Right ventricle myocardium inferior (tissue), 1 donor: ENCODE measurements around the gene FSD2. TPM values are rescaled to one million over a fixed set of nuclear protein-coding genes. Genes with fewer than 3 reads are reported as not detected.
"Not testable (repeated sequence)": the region's sequence is repeated elsewhere in the genome, so short reads cannot be mapped to it uniquely, and the experiment has no call there.

ENCODE experiments used
- ATAC-seq: fragments of 200-7000 bp; cut with Tn5 transposase; one replicate; pipeline ENCODE4 v1.9.1; 2020; ENCODE audit warnings: mild to moderate bottlenecking, moderate library complexity
- DNase-seq: peaks from one replicate; pipeline ENCODE4 v3.0.0; 2021; ENCODE audit errors: missing footprints
- intact Hi-C: fragments of 100-400 bp; cut with DNase I; formaldehyde crosslinking; loops from one replicate; pipeline ENCODE4 v1.11.0; 2022
- total RNA-seq: library from RNA; stranded (reverse); fragmentation: NEBNext Ultra II Directional; extraction: Animal tissue kit (Norgen Biotek cat#: 25700); gene quantifications from one replicate; pipeline ENCODE4 v1.2.1, GENCODE V29; 2021
- donor health status: DM: no; HTN: yes; CAD: no; lungs with severe emphysema.

FSD2 gene
- total RNA-seq, 1 donor from 2014 or later = 144 TPM

- ATAC-seq (no peak), DNase-seq (no peak)
- intact Hi-C loops = no loop called here
Measured at GRCh38 chr15:82709081-82709420, 96.8 kb downstream of the FSD2 start.

- DNase-seq, intact Hi-C loops, ATAC-seq: not testable (repeated sequence)
Measured at GRCh38 chr15:82705856-82706255, 100.0 kb downstream of the FSD2 start.

Other genes starting within 250 kb of the FSD2 start
- 1.9 TPM for gene CPEB1, start 158.7 kb downstream of the FSD2 start, total RNA-seq
- gene AP3B2, start 96.2 kb downstream of the FSD2 start, total RNA-seq = 0.54 TPM
- gene WHAMM, start 3.6 kb upstream of the FSD2 start, total RNA-seq = 5.7 TPM
- gene HOMER2, start 146.7 kb upstream of the FSD2 start, total RNA-seq = 53.7 TPM
- 12.8 TPM for gene RAMAC, start 180.1 kb upstream of the FSD2 start, total RNA-seq
- 11.1 TPM for gene C15orf40, start 205.6 kb upstream of the FSD2 start, total RNA-seq